HG02678 (cell line): ENCODE results near the gene OSBP2.

Experiments used
- ATAC-seq: cut with Tn5 transposase; IDR thresholded peaks from one replicate; pipeline ENCODE4 v1.9.1; 2021; ENCODE audit warnings: mild to moderate bottlenecking, moderate library complexity; ENCODE audit not compliant: unreplicated experiment

The OSBP2 gene

DNA sequence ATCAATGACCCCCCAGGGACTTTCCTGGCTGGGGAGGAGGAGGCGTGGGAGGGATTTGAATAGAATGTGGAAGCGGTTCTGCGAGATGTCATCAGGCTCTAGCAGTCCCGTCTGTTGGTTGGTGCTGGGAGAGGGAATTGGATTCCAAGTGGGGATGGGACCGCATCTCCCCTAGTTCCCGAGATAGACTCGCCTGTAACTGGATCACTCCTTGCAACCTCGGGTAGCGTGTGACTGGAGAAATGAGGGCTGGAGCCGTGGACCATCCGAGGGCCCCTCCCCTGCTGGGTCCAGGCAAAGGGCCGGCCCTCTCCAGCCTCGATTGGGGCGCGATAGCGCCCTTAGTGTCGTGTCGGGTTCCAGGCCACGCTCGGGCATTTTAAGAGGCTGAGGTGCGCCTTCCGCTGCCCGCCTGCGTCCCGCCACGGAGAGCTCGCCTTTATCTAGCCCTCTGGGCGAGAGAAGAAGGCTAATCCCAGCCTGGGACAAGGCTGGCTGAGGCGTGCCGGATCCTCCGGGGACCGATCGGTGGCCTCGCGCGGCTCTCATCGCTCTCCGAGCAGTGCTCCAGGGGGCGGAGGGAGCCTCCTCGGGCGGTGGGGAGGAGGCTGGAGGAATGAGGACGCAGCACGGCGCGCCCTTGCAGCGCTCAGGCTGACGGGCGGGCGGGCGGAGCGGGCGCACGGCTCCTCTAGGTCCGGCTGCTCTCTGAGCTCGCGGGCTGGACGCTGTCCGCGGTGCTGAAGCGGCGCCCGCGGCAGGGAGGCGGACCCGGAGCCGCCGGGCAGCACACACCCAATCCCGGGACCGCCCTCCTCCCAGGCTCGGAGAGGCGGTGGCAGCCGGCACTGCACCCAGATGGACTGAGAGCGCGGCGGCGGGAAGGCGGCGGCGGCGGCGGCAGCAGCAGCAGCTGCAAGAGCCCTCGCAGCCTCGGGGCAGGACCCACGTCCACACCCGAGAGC is 107.8 kb downstream of the OSBP2 start:
- no peak for ATAC-seq

DNA sequence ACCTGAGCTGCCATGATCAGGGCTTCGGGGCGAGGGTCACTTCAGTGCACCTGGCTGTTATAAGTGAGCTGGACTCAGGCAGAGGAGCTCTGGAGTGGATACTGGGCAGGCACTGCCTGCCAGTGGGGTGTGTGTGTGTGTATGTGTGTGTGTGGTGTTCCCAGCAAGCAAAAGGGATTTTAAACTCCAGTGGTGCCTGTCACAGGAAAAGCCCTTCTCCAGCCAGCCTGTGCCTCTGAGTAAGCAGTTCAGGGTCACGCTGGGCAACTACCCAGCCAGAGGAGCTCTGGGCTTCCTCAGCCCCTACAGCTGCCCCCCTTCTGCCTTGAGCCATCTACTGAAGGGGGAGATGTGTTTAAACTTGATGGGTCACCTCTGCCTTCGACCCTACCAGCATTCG is 109.0 kb downstream of the OSBP2 start:
- ATAC-seq: no peak

DNA sequence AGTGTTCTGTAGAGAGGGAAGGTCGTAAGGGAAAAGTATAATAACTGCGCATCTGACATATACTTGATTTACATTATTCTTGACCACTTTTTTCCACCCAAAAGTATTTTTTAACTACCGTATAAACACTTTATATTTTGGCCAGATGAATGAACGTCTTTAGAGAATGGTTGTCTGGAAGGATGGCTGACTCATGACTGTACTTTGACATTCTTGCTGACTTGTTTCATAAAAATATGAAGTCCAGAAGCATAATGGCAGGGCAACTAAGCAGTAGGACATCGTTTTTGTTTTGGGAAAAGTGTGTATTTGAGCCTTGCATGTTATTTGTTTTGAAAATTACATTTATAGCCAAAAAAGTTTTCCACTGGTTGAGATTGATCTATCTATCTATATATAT is 110.0 kb downstream of the OSBP2 start:
- ATAC-seq: no peak

DNA sequence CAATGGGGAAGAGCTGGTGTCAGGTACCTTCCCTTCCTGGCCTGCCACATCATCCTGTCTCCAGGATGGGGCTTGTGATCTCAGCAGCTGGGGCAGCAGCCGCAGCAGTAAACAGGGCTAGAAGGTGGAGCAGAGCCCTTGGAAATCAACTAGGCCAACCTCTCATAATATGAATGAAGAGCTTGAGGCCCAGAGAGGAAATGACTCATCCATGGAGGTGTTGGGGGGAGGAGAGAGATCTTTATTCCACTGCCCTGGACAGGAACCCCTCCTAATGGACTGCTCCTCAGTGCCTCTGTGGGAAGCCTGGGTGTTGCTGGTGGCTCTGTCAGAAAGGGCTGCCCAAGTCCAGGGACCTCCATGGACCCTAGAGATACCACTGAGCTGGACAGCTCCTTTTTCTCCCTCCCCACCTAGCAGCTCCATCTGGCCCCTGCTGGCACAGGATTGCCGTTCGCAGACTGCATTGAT is 111.8 kb downstream of the OSBP2 start:
- ATAC-seq: no peak

DNA sequence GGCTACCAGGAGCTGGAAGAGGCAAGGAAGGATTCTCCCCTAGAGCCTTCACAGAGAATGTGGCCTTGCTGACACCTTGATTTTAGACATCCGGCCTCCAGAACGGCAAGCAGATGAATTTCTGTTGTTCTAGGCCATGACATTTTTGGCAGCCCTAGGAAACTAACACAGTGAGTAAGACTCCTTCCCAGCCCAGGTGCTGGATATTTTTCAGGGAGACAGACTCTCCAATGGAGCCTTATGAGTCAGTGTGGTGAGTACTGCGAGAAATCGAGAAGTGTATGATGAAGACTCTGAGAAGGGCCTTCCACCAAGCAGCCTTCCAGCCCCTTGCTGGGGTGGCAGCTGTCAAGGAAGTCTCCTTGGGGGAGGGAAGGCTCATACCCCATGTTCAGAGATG is 114.4 kb downstream of the OSBP2 start:
- no peak for ATAC-seq

DNA sequence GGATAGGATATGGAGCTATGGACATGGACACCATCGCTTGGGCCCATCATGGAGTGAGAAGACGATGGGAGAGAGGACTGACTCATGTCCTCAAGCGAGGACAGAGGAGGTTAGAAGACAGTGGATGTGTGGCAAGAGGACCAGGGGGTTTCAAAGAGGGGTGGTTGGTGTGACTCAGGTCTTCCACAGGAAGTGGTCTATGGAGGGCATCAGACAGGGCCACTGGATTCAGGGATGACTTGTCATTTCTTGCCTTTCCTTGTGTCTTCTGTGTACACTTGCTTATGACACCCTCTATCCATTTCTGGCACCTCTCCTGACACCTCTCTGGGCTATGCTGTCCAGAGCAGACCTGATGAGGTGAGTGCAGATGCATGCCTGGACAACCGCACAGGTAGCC is 115.4 kb downstream of the OSBP2 start:
- ATAC-seq: no peak

DNA sequence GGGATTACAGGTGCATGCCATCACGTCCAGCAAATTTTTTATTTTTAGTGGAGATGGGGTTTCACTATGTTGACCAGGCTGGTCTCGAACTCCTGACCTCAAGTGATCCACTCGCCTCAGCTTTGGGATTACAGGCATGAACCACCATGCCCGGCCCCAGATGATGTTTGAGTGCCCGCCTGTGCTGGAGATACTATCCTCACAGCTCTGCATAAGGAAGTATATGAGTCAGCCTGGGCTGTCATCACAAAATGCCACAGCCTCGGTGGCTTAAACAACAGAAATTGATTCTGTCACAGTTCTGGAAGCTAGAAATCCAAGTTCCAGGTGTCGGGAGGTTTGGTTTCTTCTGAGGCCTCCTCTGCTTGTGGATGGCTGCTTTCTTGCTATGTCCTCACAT is 119.3 kb downstream of the OSBP2 start:
- ATAC-seq: no peak

DNA sequence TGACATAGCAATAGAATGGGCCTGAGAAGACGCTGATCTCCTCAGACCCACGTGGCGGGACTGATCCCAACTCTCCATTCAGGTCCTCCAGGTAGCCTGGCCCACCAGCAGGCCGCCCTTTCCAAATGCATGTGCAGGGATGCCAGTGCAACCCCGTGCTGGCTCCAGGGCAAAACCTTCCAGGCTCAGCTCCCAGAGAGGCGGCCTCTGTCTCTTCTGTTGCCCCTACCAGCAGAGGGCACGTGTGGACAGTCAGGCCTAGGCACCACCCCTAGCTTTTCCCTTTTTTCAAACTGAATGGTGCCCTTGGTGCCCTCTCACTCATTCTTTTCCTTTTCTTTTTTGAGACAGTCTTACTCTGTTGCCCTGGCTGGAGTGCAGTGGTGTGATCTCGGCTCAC is 121.7 kb downstream of the OSBP2 start:
- no peak for ATAC-seq

DNA sequence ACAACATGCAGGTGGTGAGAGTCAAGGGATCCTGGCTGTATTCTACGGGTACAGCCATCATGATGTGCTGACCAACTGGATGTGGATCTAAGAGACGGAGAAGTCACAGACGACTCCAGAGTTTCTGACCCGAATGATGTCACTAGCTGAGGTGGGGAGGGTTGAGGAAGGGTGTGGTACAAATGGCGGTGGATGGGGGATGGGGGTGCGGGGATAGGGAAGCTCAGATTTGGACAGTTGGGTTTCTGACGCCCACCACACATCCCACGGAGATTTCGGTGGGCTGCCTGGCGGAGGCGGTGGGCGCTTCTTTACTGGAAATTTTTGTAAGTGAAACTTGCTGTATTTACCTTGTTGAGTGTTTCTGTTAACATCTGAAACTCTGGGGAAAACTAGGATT is 126.7 kb downstream of the OSBP2 start:
- ATAC-seq: no peak

DNA sequence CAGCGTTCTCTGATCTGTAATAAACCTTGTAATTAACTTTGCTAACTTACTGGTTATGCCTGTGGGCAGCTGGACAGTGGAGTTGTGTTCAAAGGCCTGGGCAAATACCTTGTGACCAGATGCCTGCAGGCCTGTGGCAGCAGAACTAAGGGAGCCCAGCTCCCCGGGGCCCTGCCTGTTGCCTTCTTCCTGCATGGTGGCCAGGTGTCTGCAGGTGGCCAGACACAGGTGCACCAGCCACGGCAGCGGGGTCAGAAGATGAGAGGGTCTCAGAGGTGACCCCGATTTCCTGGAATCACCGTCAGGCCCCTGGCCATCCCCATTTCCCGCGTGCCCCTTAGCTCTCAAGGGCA is 127.2 kb downstream of the OSBP2 start:
- ATAC-seq: no peak

DNA sequence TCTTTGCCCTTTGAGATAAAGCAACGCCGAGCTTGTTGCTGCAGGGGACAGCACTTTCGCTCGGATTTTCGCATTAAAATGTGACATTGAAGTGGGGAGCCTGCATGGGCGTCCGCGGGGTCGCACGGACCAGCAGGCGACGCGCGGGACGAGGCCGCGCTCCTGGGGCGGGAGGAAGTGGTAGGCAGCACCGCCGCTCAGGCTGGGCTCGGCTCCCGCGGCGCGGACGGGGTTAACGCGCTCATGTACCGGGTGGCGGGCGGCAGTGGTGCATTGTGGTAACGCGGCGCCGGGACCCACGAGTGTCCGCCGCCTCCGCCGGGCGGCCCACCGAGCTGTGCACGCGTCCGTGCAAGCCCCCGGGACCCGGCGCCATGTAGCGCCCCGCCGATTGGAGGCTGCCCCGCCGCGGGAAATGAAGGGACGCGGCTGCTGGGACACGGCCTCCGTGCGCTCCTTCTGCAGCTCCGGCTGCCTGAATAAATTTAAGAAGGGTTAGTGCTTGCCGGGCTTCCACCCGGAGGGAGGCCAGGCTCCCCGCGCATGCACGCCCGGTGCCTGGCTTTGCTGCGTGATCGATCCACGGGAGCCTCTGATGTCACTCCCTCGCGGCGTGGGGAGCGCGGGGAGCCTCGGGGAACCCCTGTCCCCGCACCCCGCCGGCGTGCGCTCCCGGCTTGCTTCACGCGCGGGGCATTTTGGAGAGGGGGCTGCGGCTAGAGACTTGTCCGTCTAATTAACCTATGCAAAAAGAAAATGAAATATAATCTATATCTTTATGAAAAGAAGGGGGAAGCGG is 127.7 kb downstream of the OSBP2 start:
- no peak for ATAC-seq

DNA sequence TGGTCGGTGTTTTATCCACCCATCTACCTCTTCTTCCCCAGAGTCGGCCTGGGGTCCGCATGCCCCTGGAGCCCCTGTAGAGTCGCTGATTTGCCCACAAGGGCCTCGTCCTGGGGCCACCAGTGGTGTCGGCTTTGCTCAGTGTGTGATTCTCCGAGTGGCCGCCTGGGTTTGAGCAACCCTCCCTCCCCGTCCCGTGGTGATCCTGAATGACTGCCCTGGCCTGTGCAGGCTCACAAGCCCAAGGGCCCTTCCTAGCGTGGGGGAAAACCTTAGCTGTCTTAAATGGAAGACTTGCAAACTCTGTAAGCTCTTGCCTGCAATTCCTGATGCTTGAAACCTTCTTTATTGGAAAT is 128.3 kb downstream of the OSBP2 start:
- no peak for ATAC-seq

DNA sequence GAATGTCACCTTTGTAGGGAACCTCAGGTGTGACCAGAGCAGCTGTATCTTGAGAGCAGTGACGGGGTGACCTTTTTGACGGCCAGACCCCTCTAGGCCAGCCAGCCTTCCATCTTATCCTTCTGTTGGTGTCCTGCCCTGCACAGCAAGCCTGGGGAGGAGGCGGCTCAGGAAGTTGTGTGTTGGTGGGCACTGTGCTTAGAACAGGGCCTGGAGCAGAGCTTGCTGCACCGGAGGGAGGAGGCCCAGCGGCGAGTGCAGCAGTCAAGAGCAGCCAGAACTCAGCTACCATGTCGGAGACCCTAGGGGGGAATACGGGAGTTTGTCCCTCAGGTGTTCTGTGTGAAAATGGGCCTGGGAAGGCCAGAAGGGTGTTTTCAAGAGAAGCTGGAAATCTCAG is 129.4 kb downstream of the OSBP2 start:
- ATAC-seq: no peak

DNA sequence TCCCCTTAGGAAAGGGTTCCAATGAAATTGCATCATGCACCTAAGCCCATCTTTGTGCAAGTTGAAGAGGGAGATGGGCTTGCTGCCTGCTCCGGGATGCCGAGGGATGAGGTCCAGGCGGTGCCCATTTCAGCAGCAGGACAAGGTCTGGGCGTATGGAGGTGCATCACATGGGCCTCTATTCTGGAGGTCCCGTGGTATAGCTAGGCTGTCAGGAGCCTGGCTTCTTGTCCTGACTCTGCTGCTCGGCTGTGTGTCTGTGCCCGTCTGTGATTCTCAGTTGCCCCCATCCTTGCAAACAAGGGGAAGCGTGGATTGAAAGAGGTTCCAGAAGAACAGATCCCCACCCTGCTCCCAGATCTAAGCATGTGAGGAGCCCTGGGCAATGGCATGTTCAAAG is 130.0 kb downstream of the OSBP2 start:
- ATAC-seq: no peak

DNA sequence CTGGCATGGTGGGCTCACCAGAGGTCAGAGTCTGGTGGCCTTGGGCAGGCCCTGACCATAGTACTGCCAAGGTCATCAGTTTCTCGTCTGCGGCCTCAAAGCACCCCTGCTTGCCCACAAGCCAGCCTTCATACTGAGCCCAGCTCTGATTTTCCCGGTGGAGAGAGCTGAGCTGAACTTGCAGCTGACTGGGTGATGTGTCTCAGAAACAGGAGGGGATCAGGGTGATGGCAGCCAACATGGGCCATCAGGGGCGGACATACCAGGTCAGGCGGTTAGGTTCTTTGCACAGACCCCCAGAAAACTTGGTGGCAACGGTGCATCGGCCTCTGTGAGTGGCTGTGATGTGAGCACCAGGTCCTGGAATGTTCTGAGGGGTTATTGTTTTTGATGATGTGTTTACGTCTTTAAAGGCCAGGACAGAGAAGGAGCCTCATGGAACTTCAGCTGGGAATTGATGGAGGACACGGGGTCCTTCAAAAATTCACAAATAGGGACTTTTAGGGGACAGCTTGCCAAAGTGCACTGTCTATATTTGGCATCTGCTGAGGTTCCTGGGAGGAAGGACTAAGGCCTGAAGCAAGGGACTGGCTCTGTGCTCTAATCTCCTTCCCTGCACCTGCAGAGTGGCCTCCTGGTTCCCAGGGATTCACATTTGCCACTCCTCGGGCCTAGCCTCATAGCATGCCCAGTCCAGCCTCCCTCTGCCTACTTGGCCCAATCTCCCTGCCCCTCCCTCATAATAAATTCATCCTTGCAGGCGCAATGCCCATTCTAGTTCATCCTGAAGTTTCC is 131.2 kb downstream of the OSBP2 start:
- no peak for ATAC-seq

DNA sequence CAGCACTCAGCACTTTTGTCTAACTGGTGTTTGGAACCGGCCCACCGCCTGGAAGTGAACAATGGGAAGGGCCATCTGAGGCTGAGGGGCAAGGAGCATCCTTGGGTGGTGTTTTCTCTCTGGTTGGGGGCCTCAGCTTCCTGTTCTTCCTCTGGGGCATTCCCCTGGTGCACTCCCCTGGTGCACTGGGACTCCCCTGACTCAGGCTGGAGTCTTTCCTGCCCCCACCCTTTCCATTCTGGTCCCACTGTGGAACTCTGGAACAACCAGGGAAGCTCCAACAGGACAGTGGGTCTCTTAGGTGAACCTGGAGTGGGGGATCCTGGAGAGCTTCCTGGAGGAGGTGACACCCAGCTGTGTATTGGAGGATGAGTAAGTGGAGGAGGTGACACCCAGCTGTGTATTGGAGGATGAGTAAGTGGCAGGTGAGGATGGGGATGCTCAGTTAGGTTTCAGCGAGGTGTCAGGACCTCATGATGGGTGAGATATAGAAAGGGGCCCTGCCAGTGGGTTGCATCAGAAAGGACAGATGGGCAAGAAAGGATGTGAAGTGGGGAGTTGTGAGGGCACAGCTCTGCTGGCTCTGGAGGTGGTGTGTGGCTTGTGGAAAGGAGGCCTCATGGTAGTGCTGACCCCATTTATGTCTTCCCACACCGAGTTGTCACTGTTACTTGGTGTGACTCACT is 132.1 kb downstream of the OSBP2 start:
- no peak for ATAC-seq

DNA sequence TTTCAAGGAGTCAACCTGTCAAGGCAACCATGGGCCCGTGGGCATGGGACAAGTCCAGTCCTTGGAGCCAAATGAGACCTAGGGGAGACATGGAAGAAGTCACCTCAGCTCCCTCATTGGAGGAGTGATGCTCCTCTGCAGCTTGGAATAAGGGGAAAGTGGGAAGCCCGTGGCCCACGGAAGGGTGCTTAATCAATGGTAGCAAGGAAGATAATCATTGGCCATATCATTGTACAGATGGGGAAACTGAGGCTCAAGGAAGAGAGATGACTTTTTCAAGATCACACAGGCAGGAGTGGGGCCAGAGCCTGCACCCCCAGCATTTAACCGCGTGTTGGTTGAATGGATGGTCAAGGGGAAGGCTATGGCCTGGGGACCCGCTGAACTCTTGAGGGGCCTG is 133.0 kb downstream of the OSBP2 start:
- no peak for ATAC-seq

DNA sequence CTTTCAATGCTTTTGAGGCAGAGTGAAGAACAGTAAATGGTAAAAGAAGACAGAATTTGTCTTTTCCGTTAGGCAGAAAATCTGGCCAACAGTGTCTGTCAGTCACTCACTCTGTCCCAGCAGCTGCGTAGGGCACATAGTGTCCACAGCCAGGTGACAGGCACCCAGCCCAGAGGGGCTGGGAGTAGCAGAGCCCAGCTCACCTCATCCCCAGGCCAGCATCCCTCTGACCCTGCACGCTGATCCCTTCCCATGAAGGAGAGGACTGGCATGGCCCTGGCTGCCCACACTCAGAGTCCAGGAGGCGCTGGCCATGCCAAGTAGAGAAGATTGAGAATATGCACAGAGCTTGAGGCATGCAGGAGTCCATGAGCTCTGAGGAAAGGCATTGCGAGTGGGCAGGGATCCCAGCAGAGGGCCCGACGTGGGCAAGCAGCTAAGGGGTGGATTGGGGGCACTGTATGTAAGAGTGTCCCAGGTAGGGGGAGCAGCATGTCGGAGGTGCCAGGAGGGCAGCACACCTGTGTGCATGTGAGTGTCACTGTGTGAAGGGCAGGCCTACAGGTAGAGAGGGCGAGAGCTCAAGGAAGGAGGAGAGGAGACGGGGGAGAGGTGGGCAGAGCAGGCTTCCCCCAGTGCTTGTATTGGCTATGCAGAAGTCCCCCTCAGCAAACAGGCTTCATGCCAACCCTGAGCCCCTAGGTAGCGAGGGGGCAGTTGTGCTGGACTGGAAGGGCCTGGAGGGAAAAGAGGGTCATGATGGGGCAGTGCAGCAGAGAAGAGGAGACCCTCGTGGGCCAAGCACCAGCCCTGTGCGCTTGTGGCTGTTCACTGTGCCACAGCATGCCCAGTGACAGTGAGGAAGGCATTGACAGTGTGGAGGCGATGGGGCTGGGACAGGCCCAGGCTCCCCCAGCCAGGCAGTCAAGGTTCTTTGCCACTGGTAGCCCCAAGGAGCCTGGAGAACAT is 133.8 kb downstream of the OSBP2 start:
- ATAC-seq: no peak

DNA sequence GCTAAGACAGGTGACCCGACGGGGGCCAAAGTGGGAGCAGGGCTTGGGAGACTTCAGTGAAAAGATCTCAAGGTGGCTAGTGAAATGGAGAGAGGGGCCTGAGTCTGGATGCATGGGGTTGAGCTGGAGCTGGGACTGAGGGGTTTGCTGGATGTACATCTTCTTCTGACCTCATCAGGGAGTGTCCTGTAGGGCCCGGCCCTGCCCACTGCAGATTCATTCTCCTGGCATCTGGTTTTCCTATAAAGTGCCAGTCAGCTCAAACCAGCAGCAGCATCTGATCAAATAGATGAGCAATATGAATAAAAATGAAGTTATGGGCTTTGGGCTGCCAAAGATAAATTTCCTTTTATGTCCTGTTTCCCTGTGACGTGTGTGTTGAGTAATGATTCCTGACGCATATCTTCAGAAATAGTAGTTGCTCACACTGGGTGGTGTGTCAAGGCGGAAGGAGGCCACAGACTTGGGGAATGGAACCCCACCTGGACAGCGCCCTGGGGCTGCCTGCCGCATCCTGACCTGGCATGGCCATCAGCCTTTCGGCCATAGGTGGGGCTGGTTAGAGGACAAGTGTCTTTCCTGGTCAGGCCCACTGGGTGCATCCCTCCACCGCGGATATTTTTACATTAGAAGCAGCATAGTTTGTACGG is 135.4 kb downstream of the OSBP2 start:
- no peak for ATAC-seq
